HG03139 (cell line): ENCODE data around the gene NNT.
"Not testable (repeated sequence)": the region's sequence is repeated elsewhere in the genome, so short reads cannot be mapped to it uniquely, and the experiment has no call there.

Experiments
- ATAC-seq: cut with Tn5 transposase; IDR thresholded peaks from one replicate; pipeline ENCODE4 v1.9.1; 2021; ENCODE audit not compliant: unreplicated experiment

Gene NNT

GRCh38 chr5:43702293-43702692 is 99.3 kb downstream of the NNT start:
- ATAC-seq, result no peak

GRCh38 chr5:43702815-43703214 is 99.8 kb downstream of the NNT start:
- no peak for ATAC-seq

- no peak for ATAC-seq
Measured at GRCh38 chr5:43704243-43704642, 101.3 kb downstream of the NNT start.

GRCh38 chr5:43706576-43706975 is 103.6 kb downstream of the NNT start:
- not testable (repeated sequence) for ATAC-seq

GRCh38 chr5:43711496-43711895 is 108.5 kb downstream of the NNT start:
- ATAC-seq, result no peak

GRCh38 chr5:43712081-43712480 is 109.1 kb downstream of the NNT start:
- no peak for ATAC-seq

GRCh38 chr5:43719783-43720182 is 116.8 kb downstream of the NNT start:
- ATAC-seq, result not testable (repeated sequence)

GRCh38 chr5:43728581-43728980 is 125.6 kb downstream of the NNT start:
- no peak for ATAC-seq

GRCh38 chr5:43729846-43730478 is 127.0 kb downstream of the NNT start:
- ATAC-seq, result no peak

- ATAC-seq, result no peak
Measured at GRCh38 chr5:43730832-43731342, 127.9 kb downstream of the NNT start.

- no peak for ATAC-seq
Measured at GRCh38 chr5:43731573-43731972, 128.6 kb downstream of the NNT start.

GRCh38 chr5:43745923-43746548 is 143.1 kb downstream of the NNT start:
- not testable (repeated sequence) for ATAC-seq

- no peak for ATAC-seq
Measured at GRCh38 chr5:43750809-43751208, 147.8 kb downstream of the NNT start.

GRCh38 chr5:43753069-43753468 is 150.1 kb downstream of the NNT start:
- ATAC-seq, result no peak
